T-helper 1 cell treated with Interleukin-12 subunit alpha and Interleukin-12 subunit beta and Interleukin-4 antibody, amounts not matched to agents 30 μg/mL and 1 μg/mL, for 36 hours (primary cell): Measurements from ENCODE around the gene TNNI2.

Experiments
- H3K27ac Mint-ChIP-seq: one replicate; pipeline ENCODE4 v1.8.0; 2021; ENCODE audit warnings: mild to moderate bottlenecking, mixed read lengths
- H3K27me3 Mint-ChIP-seq: one replicate; pipeline ENCODE4 v1.8.0; 2021; ENCODE audit warnings: low read depth, mixed read lengths
- H3K36me3 Mint-ChIP-seq: one replicate; pipeline ENCODE4 v1.8.0; 2021; ENCODE audit warnings: low read depth, mixed read lengths
- H3K4me1 Mint-ChIP-seq: one replicate; pipeline ENCODE4 v1.8.0; 2021; ENCODE audit warnings: low read depth, mixed read lengths
- H3K4me3 Mint-ChIP-seq: one replicate; pipeline ENCODE4 v1.8.0; 2021; ENCODE audit warnings: mild to moderate bottlenecking, moderate library complexity, mixed read lengths
- H3K9me3 Mint-ChIP-seq: one replicate; pipeline ENCODE4 v1.8.0; 2021; ENCODE audit warnings: mixed read lengths

The TNNI2 gene

GRCh38 chr11:1814691-1815090, 24.1 kb upstream of the TNNI2 start:
- H3K36me3 Mint-ChIP-seq: no peaks in the 10 kb centered on the region
- H3K9me3 Mint-ChIP-seq: peaks cover 7% of the 10 kb centered on the region

GRCh38 chr11:1815311-1815710, 23.5 kb upstream of the TNNI2 start:
- Mint-ChIP-seq H3K9me3 (peaks cover 7% of the 10 kb centered on the region), H3K4me3 (no peak overlapping the region), H3K36me3 (no peaks in the 10 kb centered on the region), H3K27me3 (peaks cover 15% of the 10 kb centered on the region), H3K27ac (no peak overlapping the region), H3K4me1 (no peaks in the 10 kb centered on the region)

More at GRCh38 chr11:1814691-1815090, 24.1 kb upstream of the TNNI2 start:
- Mint-ChIP-seq H3K4me1 (no peaks in the 10 kb centered on the region), H3K4me3 (no peak overlapping the region), H3K27ac (no peak overlapping the region), H3K27me3 (peaks cover 15% of the 10 kb centered on the region)

GRCh38 chr11:1815751-1816150, 23.0 kb upstream of the TNNI2 start:
- H3K4me1 Mint-ChIP-seq: no peaks in the 10 kb centered on the region
- no peak overlapping the region for H3K4me3 Mint-ChIP-seq
- peaks cover 7% of the 10 kb centered on the region for H3K9me3 Mint-ChIP-seq
- no peak overlapping the region for H3K27ac Mint-ChIP-seq
- H3K36me3 Mint-ChIP-seq: no peaks in the 10 kb centered on the region
- H3K27me3 Mint-ChIP-seq: peaks cover 14% of the 10 kb centered on the region

GRCh38 chr11:1817000-1817399, 21.8 kb upstream of the TNNI2 start:
- Mint-ChIP-seq H3K36me3 (no peaks in the 10 kb centered on the region), H3K4me1 (no peaks in the 10 kb centered on the region), H3K27me3 (peaks cover 7% of the 10 kb centered on the region), H3K9me3 (peaks cover 7% of the 10 kb centered on the region), H3K4me3 (no peak overlapping the region), H3K27ac (no peak overlapping the region)

- no peaks in the 10 kb centered on the region for H3K36me3 Mint-ChIP-seq
- no peak overlapping the region for H3K27ac Mint-ChIP-seq
- peaks cover 7% of the 10 kb centered on the region for H3K9me3 Mint-ChIP-seq
- no peaks in the 10 kb centered on the region for H3K4me1 Mint-ChIP-seq
- no peak overlapping the region for H3K4me3 Mint-ChIP-seq
- H3K27me3 Mint-ChIP-seq: peaks cover 7% of the 10 kb centered on the region
These were observed 21.3 kb upstream of the TNNI2 start for GRCh38 chr11:1817511-1817910.

GRCh38 chr11:1819074-1819473, 19.7 kb upstream of the TNNI2 start:
- peaks cover 7% of the 10 kb centered on the region for H3K9me3 Mint-ChIP-seq
- peaks cover 7% of the 10 kb centered on the region for H3K27me3 Mint-ChIP-seq
- H3K4me1 Mint-ChIP-seq: no peaks in the 10 kb centered on the region
- no peak overlapping the region for H3K27ac Mint-ChIP-seq
- H3K36me3 Mint-ChIP-seq: no peaks in the 10 kb centered on the region
- H3K4me3 Mint-ChIP-seq: no peak overlapping the region

GRCh38 chr11:1820463-1821325, 18.1 kb upstream of the TNNI2 start:
- no peak overlapping the region for H3K4me3 Mint-ChIP-seq
- H3K9me3 Mint-ChIP-seq: peaks cover 7% of the 10 kb centered on the region
- H3K4me1 Mint-ChIP-seq: no peaks in the 10 kb centered on the region
- no peaks in the 10 kb centered on the region for H3K36me3 Mint-ChIP-seq
- no peak overlapping the region for H3K27ac Mint-ChIP-seq
- H3K27me3 Mint-ChIP-seq: peaks cover 7% of the 10 kb centered on the region

GRCh38 chr11:1821562-1821961, 17.2 kb upstream of the TNNI2 start:
- Mint-ChIP-seq H3K9me3 (peaks cover 7% of the 10 kb centered on the region), H3K27ac (no peak overlapping the region), H3K36me3 (no peaks in the 10 kb centered on the region), H3K4me1 (no peaks in the 10 kb centered on the region), H3K4me3 (no peak overlapping the region), H3K27me3 (peaks cover 7% of the 10 kb centered on the region)

GRCh38 chr11:1822648-1823375, 16.0 kb upstream of the TNNI2 start:
- Mint-ChIP-seq H3K4me3 (no peak overlapping the region), H3K9me3 (peaks cover 7% of the 10 kb centered on the region), H3K27me3 (no peaks in the 10 kb centered on the region), H3K36me3 (no peaks in the 10 kb centered on the region), H3K4me1 (no peaks in the 10 kb centered on the region), H3K27ac (no peak overlapping the region)

- Mint-ChIP-seq H3K4me3 (no peak overlapping the region), H3K36me3 (no peaks in the 10 kb centered on the region), H3K27me3 (no peaks in the 10 kb centered on the region), H3K9me3 (peaks cover 3% of the 10 kb centered on the region), H3K4me1 (no peaks in the 10 kb centered on the region), H3K27ac (no peak overlapping the region)
These were observed 15.2 kb upstream of the TNNI2 start for GRCh38 chr11:1823376-1824220.

- no peaks in the 10 kb centered on the region for H3K27me3 Mint-ChIP-seq
- no peaks in the 10 kb centered on the region for H3K4me1 Mint-ChIP-seq
- H3K27ac Mint-ChIP-seq: no peak overlapping the region
- no peak overlapping the region for H3K4me3 Mint-ChIP-seq
- H3K36me3 Mint-ChIP-seq: no peaks in the 10 kb centered on the region
- H3K9me3 Mint-ChIP-seq: no peaks in the 10 kb centered on the region
These were observed 14.4 kb upstream of the TNNI2 start for GRCh38 chr11:1824221-1825038.

GRCh38 chr11:1825039-1825740, 13.6 kb upstream of the TNNI2 start:
- Mint-ChIP-seq H3K27me3 (no peaks in the 10 kb centered on the region), H3K36me3 (no peaks in the 10 kb centered on the region), H3K27ac (no peak overlapping the region), H3K4me3 (no peak overlapping the region), H3K9me3 (no peaks in the 10 kb centered on the region), H3K4me1 (no peaks in the 10 kb centered on the region)

- no peaks in the 10 kb centered on the region for H3K27me3 Mint-ChIP-seq
- H3K27ac Mint-ChIP-seq: no peak overlapping the region
- no peaks in the 10 kb centered on the region for H3K9me3 Mint-ChIP-seq
- H3K36me3 Mint-ChIP-seq: no peaks in the 10 kb centered on the region
- H3K4me1 Mint-ChIP-seq: no peaks in the 10 kb centered on the region
- H3K4me3 Mint-ChIP-seq: no peak overlapping the region
These were observed 12.9 kb upstream of the TNNI2 start for GRCh38 chr11:1825785-1826451.
